GM18526 (cell line): ENCODE results near the gene DEFB121.

Experiments
- POLR2A ChIP-seq: IDR thresholded peaks from 3 replicates; pipeline ENCODE4 v1.6.1; 2011; ENCODE audit not compliant: insufficient read length; ENCODE audit errors: extremely low read depth

DEFB121 gene

DNA sequence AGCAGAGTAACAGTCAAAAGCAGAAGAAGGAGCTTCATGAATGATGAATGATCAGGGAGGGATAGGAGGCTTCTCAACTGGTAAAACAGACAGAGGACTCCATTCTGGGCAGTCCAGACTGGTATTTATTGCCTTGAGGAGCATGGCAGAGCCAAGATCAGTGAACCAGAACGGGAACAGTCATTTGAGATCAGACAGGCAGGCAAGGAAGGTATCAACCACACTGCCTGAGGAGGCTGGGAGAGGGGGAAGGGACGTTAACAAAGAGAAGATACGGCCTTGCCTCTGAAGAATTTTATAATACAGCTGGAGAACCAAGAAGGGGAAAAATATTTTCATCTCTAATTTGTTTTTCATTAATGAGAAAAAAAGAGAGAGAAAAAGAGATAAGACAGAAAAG lies at the start of gene DEFB121:
Gene DEFB121 (minus strand): TSS at position 101 of the 400 bp plus-strand sequence. CDS start 63 bp downstream, at position 38.
- no peak for TF ChIP-seq POLR2A

DNA sequence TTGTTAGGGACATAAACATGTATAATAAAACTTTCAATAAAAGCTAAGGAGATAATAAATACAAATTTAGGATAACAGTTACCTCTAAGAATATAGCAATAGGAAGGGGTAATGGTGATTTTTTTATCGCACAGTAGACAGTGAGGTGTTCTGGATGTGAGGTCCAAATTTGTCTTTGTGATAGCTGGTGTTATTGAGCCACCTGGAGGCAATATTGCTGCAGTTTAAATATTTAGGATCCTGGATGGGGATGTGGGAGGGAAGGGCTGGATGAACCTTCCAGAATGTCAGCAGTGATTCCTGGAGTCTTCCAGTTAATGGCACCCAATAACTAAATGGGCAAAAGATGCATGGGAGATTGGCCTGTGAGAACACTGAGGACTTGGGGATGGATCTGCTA lies 48.3 kb upstream of the DEFB121 start:
- TF ChIP-seq POLR2A = no peak

DNA sequence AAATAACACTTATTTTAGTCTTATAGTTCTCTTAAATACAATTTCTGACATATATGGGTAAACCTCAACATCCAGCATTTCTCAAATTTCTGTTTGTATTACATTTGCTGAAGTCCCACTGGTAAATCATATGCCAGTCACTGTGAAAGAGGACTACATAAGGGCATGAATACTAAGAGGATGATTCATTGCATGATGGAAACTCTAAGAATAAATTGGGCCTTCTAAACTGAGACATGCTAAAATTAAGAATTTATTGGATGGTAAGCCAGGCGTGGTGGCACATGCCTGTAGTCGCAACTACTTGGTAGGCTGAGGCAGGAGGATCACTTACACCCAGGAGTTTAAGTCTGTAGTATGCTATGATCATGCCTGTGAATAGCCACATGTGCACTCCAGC lies 46.6 kb upstream of the DEFB121 start:
- TF ChIP-seq POLR2A = no peak

GRCh38 chr20:31449511-31450414 lies 43.7 kb upstream of the DEFB121 start:
- no peak for TF ChIP-seq POLR2A

- no peak for TF ChIP-seq POLR2A
Measured at GRCh38 chr20:31446084-31446819, 40.2 kb upstream of the DEFB121 start.

DNA sequence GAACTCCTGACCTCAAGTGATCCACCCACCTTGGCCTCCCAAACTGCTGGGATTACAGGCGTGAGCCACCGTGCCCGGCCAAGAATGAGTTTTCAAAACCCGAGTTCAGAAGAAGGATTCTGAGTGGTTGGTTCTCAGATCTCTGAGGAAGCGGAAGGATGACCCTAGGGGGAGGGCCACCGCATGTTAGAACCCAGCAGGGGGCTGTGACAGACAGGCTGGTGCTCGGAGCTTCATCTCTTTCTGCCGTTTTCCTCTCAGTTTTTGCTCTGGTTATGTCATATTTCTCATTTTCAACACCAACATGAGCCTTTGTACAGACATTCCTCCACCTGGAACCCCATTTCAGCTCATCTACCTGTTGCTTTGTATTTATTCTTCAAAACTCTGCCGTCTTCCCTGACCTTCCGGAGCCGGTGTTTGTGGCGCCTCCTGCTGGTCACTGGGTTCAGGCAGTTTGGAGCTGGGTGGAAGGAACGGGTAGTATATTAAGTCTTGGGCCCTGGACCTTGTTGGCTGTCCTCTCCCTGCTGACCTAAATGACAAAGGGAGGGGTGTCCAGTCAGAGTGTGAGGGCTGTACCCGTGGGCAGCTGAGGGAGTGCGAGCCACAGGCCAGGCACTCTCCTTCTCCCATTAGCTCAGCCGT lies 34.1 kb upstream of the DEFB121 start, which contains the start of gene DEFB123:
Gene DEFB123 (plus strand): TSS at position 621 of the 648 bp plus-strand sequence. CDS start 67 bp downstream, outside the sequence.
- no peak for TF ChIP-seq POLR2A

- no peak for TF ChIP-seq POLR2A
Measured at GRCh38 chr20:31430568-31431115, 24.6 kb upstream of the DEFB121 start.

GRCh38 chr20:31425797-31426196 lies 19.8 kb upstream of the DEFB121 start:
- TF ChIP-seq POLR2A = no peak

GRCh38 chr20:31418307-31418706 lies 12.3 kb upstream of the DEFB121 start:
- TF ChIP-seq POLR2A = no peak

GRCh38 chr20:31415653-31416052 lies 9.6 kb upstream of the DEFB121 start:
- TF ChIP-seq POLR2A = no peak

DNA sequence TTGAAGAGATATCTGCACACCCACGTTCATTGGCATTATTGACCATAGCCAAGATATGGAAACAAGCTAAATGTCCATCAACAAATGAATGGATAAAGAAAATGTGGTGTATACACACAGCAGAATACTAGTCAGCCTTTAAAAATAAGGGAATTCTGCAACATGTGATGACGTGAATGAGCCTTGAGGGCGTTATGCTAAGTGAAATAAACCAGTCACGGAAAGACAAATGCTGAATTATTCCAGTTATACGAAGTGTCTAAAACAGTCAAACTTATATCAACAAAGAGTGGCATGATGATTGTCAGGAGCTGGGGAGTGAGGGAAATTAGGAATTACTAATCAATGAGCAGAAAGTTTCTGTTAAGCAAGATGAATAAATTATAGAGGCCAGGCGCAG lies 8.4 kb upstream of the DEFB121 start:
- no peak for TF ChIP-seq POLR2A

DNA sequence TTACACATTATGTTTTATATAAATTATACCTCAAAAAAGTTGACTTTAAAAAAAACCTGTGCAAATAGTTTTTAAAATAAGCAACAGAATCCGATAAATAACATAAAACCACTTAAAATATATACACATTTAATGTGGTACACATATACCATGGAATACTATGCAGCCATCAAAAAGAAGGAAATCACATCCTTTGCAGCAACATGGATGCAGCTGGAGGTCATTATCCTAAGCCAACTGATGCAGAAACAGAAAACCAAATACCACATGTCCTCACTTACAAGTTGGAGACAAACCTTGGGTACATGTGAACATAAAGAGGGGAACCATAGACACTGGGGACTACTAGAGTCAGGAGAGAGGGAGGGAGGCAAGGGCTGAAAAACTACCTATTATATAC lies 4.0 kb upstream of the DEFB121 start:
- no peak for TF ChIP-seq POLR2A

GRCh38 chr20:31403886-31404285 lies 2.1 kb downstream of the DEFB121 start:
- no peak for TF ChIP-seq POLR2A

DNA sequence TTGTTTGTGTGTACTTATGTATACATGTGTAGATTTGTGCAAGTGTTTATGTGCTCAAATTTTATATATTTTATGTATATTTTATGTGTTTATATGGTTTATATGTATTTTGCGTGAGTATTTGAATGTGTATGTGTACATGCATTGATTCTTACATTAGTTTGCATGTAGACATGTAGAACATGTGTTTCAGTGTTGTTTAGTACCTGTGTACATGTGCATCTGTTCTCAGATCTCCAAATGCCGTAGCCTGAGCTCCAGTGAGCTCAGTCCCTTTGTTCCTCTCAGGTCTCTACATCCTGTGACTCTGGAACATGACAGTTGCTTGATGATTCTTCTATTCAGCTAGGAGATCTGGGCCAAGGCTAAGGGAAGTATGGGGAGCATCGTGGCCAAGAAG lies 11.1 kb downstream of the DEFB121 start:
- no peak for TF ChIP-seq POLR2A

GRCh38 chr20:31392836-31393235 lies 13.2 kb downstream of the DEFB121 start:
- TF ChIP-seq POLR2A = no peak

- TF ChIP-seq POLR2A = no peak
Measured at GRCh38 chr20:31390490-31390889, 15.5 kb downstream of the DEFB121 start, which contains the start of gene DEFB119. TSS of gene DEFB119 (minus strand) at chr20:31390590. CDS start at chr20:31390483, 107 bp downstream.

- TF ChIP-seq POLR2A = no peak
Measured at GRCh38 chr20:31374346-31374745, 31.7 kb downstream of the DEFB121 start.
